AG10803 (cell line): ENCODE results near the gene CENPH.
A peak's percentile ranks its signal among the peaks of the same experiment; 100 is the strongest.
"Not testable (repeated sequence)": the region's sequence is repeated elsewhere in the genome, so short reads cannot be mapped to it uniquely, and the experiment has no call there.

Experiments used
- DNase-seq: peaks from one replicate; pipeline ENCODE4 v3.0.0; 2010; ENCODE audit warnings: low read depth
- H3K4me3 ChIP-seq: 2 replicates; pipeline ENCODE4 v1.5.1; 2011; ENCODE audit warnings: mild to moderate bottlenecking, low read length, control low read depth
- TF ChIP-seq, protein P1 (sequence below): conservative IDR thresholded peaks from 2 replicates; pipeline ENCODE4 v1.5.1; 2011; ENCODE audit warnings: mild to moderate bottlenecking, low read length, control low read depth, inconsistent platforms

Gene CENPH

GRCh38 chr5:69237877-69238276 lies 48.5 kb downstream of the CENPH start:
- H3K4me3 ChIP-seq, result no peak overlapping the region
- TF ChIP-seq, protein P1, sequence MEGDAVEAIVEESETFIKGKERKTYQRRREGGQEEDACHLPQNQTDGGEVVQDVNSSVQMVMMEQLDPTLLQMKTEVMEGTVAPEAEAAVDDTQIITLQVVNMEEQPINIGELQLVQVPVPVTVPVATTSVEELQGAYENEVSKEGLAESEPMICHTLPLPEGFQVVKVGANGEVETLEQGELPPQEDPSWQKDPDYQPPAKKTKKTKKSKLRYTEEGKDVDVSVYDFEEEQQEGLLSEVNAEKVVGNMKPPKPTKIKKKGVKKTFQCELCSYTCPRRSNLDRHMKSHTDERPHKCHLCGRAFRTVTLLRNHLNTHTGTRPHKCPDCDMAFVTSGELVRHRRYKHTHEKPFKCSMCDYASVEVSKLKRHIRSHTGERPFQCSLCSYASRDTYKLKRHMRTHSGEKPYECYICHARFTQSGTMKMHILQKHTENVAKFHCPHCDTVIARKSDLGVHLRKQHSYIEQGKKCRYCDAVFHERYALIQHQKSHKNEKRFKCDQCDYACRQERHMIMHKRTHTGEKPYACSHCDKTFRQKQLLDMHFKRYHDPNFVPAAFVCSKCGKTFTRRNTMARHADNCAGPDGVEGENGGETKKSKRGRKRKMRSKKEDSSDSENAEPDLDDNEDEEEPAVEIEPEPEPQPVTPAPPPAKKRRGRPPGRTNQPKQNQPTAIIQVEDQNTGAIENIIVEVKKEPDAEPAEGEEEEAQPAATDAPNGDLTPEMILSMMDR, result no peak
- DNase-seq, result no peak

GRCh38 chr5:69238760-69239251 lies 49.4 kb downstream of the CENPH start:
- TF ChIP-seq, protein P1, result no peak
- peak; percentile 75 for DNase-seq
- no peak overlapping the region for H3K4me3 ChIP-seq

DNA sequence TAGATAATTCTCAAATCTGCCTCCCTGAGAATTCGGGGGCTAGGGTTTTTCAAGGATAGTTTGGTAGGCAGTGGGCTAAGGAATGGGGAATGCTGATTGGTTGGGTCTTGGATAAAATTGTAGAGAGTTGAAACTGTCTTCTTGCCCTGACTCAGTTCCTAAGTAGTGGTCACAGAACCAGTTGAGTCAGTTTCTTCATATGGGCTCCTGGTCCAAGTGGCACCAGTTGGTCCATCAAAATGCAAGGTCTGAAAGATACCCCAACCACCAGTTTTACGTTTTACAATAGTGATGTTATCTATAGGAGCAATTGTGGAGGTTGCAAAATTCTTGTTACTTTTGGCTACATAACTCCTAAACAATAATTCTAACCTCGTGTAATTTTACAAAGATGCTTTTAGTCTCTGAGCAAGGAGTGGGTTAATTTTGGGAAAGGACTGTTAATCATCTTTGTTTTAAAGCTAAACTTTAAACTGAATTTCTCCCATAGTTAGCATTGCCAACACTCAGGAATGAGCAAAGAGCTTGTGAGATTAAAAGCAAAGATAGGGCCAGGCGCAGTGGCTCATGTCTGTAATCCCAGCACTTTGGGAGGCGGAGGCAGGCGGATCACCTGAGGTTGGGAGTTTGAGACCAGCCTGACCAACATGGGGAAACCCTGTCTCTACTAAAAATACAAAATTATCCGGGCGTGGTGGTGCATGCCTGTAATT lies 53.0 kb downstream of the CENPH start:
- no peak overlapping the region for H3K4me3 ChIP-seq
- TF ChIP-seq, protein P1, result no peak
- no peak for DNase-seq

GRCh38 chr5:69245031-69245430 lies 55.6 kb downstream of the CENPH start:
- no peak overlapping the region for H3K4me3 ChIP-seq
- no peak for DNase-seq
- TF ChIP-seq, protein P1, result no peak

DNA sequence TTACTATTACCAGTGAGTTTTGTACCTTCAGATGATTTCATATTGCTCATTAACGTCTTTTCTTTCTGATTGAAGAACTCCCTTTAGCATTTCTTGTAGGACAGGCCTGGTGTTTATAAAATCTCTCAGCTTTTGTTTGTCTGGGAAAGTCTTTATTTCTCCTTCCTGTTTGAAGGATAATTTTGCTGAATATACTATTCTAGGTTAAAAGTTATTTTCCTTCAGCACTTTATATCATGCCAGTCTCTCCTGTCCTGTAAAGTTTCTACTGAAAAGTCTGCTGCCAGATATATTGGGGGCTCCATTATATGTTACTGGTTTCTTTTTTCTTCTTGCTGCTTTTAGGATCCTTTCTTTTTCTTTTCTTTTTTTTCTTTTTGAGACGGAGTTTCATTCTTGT lies 58.6 kb downstream of the CENPH start:
- TF ChIP-seq, protein P1, result no peak
- no peak overlapping the region for H3K4me3 ChIP-seq
- DNase-seq, result no peak

- no peak for DNase-seq
- TF ChIP-seq, protein P1, result no peak
- H3K4me3 ChIP-seq, result no peak overlapping the region
Observed at GRCh38 chr5:69250593-69250992, 61.2 kb downstream of the CENPH start.

- DNase-seq, result no peak
- TF ChIP-seq, protein P1, result no peak
Observed at GRCh38 chr5:69252437-69252836, 63.1 kb downstream of the CENPH start.

GRCh38 chr5:69255940-69256339 lies 66.6 kb downstream of the CENPH start:
- DNase-seq, result peak; percentile 17
- H3K4me3 ChIP-seq, result not testable (repeated sequence)

More at GRCh38 chr5:69252437-69252836, 63.1 kb downstream of the CENPH start:
- H3K4me3 ChIP-seq, result no peak overlapping the region
